ENCODE results near the gene ZBTB20.

Gene ZBTB20

DNA sequence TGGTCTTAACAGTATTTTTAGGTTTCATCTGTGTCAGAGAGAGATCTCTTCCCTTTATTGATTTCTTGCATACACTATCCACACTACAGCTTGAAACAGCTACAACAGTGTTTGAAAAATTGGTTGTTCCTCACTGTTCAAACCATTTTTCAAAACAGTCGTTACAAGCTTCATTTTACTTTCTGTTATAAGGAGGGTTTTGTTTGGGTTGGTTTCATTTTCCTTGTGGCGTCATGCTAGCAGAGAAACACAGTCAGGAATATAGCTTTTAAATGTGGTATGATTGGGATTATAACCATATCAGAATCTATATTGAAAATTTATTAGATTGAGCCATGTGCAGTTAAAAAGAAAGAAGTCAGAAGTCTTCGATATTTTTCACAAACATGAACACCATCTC is 400.6 kb downstream of the ZBTB20 start:
- no peak overlapping the region for H3K4me3 ChIP-seq (ENCODE audit: low read depth, low read length)
- DNase-seq (ENCODE audit: low read depth), result no peak
- TF ChIP-seq, protein P1, sequence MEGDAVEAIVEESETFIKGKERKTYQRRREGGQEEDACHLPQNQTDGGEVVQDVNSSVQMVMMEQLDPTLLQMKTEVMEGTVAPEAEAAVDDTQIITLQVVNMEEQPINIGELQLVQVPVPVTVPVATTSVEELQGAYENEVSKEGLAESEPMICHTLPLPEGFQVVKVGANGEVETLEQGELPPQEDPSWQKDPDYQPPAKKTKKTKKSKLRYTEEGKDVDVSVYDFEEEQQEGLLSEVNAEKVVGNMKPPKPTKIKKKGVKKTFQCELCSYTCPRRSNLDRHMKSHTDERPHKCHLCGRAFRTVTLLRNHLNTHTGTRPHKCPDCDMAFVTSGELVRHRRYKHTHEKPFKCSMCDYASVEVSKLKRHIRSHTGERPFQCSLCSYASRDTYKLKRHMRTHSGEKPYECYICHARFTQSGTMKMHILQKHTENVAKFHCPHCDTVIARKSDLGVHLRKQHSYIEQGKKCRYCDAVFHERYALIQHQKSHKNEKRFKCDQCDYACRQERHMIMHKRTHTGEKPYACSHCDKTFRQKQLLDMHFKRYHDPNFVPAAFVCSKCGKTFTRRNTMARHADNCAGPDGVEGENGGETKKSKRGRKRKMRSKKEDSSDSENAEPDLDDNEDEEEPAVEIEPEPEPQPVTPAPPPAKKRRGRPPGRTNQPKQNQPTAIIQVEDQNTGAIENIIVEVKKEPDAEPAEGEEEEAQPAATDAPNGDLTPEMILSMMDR (conservative IDR thresholded peaks at IDR 0.05; ENCODE audit: low read depth, low read length), result no peak

DNA sequence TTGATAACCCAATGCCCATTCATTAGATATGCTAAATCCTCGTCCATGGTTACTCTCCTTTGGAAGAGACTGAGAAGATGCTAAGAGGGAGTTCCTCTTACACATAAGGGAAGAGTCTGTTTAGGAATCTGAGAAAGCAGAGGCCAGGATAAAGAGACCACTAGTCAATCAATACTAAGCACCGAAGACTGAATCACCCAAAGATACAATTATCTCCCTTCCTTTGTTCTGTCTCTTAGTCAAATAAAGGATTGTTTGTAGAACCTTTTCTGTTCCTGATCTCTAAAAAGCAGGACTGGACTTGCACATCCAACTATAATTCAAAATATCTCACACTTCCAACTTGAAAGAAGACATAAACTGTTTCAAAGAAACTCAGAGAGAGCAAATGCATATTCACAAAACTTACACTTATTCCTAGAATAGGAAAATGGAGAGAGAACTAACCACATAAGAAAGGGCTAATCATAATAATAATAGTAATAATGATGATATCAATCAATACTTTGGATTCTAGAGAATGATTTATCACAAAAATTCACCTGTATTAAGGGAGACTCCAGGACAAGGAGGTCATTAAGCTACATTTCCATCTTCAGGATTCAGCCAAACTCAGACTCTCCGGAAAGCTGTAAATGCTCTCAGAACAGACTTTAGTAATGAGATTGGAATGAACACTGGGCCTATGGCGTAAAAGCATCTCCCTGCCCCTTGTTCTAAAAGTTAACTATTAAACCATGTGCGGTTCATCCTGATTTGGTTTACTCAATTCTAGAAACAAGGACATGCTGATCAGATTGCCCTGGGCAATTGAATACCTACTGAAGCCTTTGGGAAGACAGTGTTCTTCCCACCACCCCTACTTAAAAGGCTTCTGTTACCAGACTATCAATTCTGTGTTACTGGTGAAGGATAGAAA is 401.5 kb downstream of the ZBTB20 start:
- no peak overlapping the region for H3K4me3 ChIP-seq (ENCODE audit: low read depth, low read length)
- TF ChIP-seq, protein P1 (conservative IDR thresholded peaks at IDR 0.05; ENCODE audit: low read depth, low read length), result no peak
- peak; percentile 78 for DNase-seq (ENCODE audit: low read depth)

DNA sequence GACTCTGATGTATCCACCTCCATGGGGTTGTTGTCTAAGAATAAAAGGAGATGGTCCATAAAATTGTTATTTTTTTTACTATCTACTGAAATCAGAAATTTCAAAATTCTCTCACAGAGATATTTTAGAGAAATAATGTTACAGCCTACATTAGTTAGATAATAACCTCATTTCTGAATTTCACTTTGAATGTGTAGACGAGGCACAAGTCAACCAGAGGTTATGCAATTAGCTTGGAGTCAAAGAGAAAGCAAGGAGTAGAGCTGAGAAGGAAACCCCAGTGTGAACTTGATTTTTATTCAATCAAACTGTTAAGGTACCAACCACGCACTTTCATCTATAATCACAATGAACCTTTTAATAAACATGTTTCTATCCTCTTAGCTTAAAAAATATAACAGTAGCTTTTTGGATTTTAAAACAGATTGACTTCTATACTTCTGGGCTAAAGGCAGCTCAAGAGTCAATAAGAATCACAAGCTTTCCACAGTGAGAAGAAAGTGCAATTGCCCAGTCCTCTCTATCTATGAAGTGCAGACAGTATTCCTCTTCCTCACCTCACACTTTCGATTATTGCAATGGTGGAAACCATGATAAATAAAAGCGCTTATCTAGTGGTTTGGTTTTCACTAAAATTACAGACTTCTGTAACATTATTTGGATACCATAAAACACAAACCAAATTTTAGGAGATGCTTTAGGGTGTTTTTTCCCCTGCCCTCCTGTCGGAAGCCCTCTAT is 403.2 kb downstream of the ZBTB20 start:
- no peak overlapping the region for H3K4me3 ChIP-seq (ENCODE audit: low read depth, low read length)
- TF ChIP-seq, protein P1 (conservative IDR thresholded peaks at IDR 0.05; ENCODE audit: low read depth, low read length), result no peak
- no peak for DNase-seq (ENCODE audit: low read depth)

DNA sequence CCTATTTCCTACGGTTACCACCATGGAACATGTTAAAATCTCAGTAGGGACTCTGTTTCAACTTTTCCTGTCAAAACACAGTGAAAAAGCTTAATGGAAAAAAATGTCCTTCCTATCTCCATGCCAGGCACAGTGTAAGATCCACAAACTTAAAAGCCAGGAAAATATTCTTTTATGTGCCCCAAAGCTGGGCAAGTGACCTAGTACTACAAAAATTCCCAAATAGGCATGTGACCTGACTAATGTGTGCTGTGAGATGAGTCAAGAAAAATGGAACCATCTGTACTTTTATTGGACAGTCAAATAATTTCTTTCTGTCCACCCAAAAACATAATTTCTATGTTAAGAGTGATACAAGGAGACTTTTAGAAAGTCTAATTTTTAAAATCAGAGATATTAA is 406.0 kb downstream of the ZBTB20 start:
- peak; percentile 32 for DNase-seq (ENCODE audit: low read depth)
- TF ChIP-seq, protein P1 (conservative IDR thresholded peaks at IDR 0.05; ENCODE audit: low read depth, low read length), result no peak
- H3K4me3 ChIP-seq (ENCODE audit: low read depth, low read length), result no peak overlapping the region

DNA sequence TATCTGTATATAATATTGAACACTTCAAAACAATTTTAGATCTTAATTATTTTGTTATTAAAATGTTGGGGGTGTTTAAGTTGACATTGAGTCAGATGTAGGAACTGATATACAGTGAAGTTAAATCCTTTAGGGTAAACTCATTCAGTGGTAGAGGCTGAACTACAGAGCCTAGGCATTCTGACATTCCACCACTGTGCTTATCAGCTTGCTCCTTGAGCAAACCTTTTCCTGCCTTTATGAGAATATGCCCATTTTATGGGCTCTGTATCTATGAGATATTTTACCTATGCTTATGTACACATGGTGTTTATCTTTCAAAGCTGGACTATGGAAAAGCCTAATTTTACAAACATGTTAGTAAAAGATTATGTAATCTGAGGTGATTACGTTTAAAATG is 407.5 kb downstream of the ZBTB20 start:
- DNase-seq (ENCODE audit: low read depth), result no peak
- TF ChIP-seq, protein P1 (conservative IDR thresholded peaks at IDR 0.05; ENCODE audit: low read depth, low read length), result no peak
- H3K4me3 ChIP-seq (ENCODE audit: low read depth, low read length), result no peak overlapping the region

DNA sequence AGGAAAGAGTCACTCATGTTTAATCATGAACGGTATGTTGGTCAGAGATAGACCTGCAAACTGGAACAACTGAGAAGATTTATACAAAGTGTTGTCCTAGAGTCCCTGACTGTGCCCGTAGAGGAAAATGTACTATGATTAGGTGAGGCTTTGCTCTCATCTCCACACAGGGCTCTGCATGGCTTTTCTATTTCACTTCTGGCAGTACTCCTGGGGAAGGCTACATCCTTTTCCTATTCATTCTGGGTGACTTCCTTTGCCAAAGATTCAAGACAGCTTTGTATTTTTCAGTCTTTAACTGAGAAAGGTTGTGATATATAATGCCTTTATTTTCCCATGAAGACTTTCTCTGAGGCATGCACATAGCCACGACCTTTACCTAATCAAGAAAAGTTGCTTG is 414.7 kb downstream of the ZBTB20 start:
- DNase-seq (ENCODE audit: low read depth), result no peak
- TF ChIP-seq, protein P1 (conservative IDR thresholded peaks at IDR 0.05; ENCODE audit: low read depth, low read length), result no peak
- H3K4me3 ChIP-seq (ENCODE audit: low read depth, low read length), result no peak overlapping the region
